Cardiac fibroblast (primary cell): Measurements from ENCODE around the gene TJAP1.

Experiments used
- DNase-seq, 2 donors: peaks; one replicate each; pipeline versions ENCODE4 v3.0.0 to v3.0.0-alpha.2; 2010; ENCODE audit warnings: low read depth in 2 of 2
- H3K4me3 ChIP-seq, 2 donors: replicated peaks in 1 of 2; 1 replicate in 1 of 2; 2 replicates in 1 of 2; pipeline ENCODE4 v1.5.1; 2011; ENCODE audit warnings: low read depth in 2 of 2, low read length in 2 of 2, mild to moderate bottlenecking in 2 of 2, moderate library complexity in 1 of 2
- CTCF ChIP-seq: IDR thresholded peaks from one replicate; pipeline ENCODE4 v1.5.1; 2011; ENCODE audit warnings: low read depth, mild to moderate bottlenecking, low read length, inconsistent platforms

The TJAP1 gene

GRCh38 chr6:43489277-43490072 is 12.1 kb downstream of the TJAP1 start:
- DNase-seq = no peak
- H3K4me3 ChIP-seq = no peak overlapping the region
- no peak for TF ChIP-seq CTCF

GRCh38 chr6:43490523-43490939 is 13.2 kb downstream of the TJAP1 start:
- no peak overlapping the region for H3K4me3 ChIP-seq
- DNase-seq = no peak
- TF ChIP-seq CTCF = no peak

- no peak overlapping the region for H3K4me3 ChIP-seq
- no peak for TF ChIP-seq CTCF
- DNase-seq = peak; percentile 77
Observed at GRCh38 chr6:43491750-43492661, 14.6 kb downstream of the TJAP1 start.

GRCh38 chr6:43492673-43493072 is 15.3 kb downstream of the TJAP1 start:
- no peak for DNase-seq
- H3K4me3 ChIP-seq = no peak overlapping the region
- TF ChIP-seq CTCF = no peak

GRCh38 chr6:43493230-43493629 is 15.9 kb downstream of the TJAP1 start:
- TF ChIP-seq CTCF = no peak
- no peak overlapping the region for H3K4me3 ChIP-seq
- DNase-seq = no peak

GRCh38 chr6:43493833-43494232 is 16.5 kb downstream of the TJAP1 start:
- no peak for DNase-seq
- TF ChIP-seq CTCF = no peak
- no peak overlapping the region for H3K4me3 ChIP-seq
